ENCODE data around the gene KSR2.

DNA sequence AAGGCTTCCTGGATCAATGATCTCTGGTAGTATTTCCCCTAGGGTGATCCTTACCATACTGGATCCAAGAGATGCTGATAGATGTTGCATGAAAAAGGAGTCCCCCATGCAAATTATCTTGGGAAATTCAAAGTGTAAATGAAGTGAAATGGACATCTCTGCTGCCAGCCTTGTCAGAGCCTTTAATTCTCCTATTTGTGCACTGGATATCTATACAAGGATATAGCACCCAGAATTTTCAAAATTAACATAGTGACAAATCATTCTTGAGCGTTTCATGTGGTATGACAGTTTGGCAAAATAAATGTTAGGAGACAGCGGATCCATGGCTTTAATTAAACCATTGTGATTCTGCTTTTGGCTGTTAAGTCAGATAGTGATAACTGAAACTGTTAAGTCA is 260.9 kb downstream of the KSR2 start:
- TF ChIP-seq, protein P1, sequence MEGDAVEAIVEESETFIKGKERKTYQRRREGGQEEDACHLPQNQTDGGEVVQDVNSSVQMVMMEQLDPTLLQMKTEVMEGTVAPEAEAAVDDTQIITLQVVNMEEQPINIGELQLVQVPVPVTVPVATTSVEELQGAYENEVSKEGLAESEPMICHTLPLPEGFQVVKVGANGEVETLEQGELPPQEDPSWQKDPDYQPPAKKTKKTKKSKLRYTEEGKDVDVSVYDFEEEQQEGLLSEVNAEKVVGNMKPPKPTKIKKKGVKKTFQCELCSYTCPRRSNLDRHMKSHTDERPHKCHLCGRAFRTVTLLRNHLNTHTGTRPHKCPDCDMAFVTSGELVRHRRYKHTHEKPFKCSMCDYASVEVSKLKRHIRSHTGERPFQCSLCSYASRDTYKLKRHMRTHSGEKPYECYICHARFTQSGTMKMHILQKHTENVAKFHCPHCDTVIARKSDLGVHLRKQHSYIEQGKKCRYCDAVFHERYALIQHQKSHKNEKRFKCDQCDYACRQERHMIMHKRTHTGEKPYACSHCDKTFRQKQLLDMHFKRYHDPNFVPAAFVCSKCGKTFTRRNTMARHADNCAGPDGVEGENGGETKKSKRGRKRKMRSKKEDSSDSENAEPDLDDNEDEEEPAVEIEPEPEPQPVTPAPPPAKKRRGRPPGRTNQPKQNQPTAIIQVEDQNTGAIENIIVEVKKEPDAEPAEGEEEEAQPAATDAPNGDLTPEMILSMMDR (IDR thresholded peaks at IDR 0.05) = no peak
- no peak for TF ChIP-seq EP300 (IDR thresholded peaks at IDR 0.05)
- TF ChIP-seq POLR2A (IDR thresholded peaks at IDR 0.05) = no peak

Measured in ovary (tissue), 3 donors.